Measurements from ENCODE around the gene AGPAT3. TPM values are rescaled to one million over a fixed set of nuclear protein-coding genes. Genes with fewer than 3 reads are reported as not detected.
"Not testable (repeated sequence)": the region's sequence is repeated elsewhere in the genome, so short reads cannot be mapped to it uniquely, and the experiment has no call there.

Gene AGPAT3
- 37.6 TPM for polyA plus RNA-seq (ENCODE audit: insufficient read length)

DNA sequence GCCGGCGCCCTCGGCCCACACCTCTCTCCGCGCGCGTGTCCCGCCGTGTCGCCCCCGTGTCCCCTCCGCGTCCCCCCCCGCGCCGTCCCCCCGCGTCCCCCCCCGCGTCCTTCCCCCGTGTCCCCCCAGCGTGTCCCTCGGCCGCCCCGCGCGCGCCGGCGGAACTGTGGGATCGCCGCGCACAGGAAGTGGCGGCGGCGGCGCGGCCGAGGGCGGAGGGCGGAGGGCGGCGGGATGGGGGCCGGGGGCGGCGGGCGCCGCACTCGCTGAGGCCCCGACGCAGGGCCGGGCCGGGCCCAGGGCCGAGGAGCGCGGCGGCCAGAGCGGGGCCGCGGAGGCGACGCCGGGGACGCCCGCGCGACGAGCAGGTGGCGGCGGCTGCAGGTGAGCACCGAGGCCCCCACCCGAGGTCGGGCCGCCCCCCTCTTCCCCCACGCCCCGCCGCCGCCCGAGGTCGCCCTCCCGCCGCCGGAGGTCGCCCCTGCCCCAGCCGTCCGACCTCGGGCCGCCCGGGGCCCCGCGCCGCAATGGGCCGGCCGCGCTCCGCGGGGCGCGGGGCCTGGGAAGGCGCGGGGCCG lies at the start of gene AGPAT3:
Gene AGPAT3 (plus strand): TSS at position 262 of the 578 bp plus-strand sequence. CDS start 94,459 bp downstream, outside the sequence.
- no peak for DNase-seq

- DNase-seq, result no peak
Measured at GRCh38 chr21:43815991-43816390, 49.0 kb upstream of the AGPAT3 start.

DNA sequence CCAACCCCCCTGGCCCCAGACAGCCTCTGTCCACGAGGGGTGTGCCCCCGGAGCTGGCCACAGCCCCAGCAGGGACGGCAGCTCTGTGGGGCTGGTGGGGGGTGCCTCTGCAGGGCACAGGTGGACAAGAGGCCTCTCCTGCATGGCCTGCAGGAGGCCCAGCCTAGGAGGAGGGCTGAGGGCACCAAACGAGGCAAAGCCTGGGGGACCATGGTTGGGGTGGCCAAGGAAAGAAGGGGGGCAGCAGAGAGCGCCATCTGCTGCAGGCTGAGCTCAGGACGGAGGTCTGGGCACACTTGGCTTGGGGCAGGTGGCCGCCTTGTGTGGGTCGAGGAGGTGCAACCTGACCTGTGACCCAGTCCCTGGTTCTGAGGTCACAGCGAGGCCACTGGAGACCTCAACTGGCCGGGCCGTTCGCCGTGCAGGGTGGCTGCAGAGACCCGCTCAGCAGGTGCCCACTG lies 48.4 kb upstream of the AGPAT3 start:
- DNase-seq, result no peak

DNA sequence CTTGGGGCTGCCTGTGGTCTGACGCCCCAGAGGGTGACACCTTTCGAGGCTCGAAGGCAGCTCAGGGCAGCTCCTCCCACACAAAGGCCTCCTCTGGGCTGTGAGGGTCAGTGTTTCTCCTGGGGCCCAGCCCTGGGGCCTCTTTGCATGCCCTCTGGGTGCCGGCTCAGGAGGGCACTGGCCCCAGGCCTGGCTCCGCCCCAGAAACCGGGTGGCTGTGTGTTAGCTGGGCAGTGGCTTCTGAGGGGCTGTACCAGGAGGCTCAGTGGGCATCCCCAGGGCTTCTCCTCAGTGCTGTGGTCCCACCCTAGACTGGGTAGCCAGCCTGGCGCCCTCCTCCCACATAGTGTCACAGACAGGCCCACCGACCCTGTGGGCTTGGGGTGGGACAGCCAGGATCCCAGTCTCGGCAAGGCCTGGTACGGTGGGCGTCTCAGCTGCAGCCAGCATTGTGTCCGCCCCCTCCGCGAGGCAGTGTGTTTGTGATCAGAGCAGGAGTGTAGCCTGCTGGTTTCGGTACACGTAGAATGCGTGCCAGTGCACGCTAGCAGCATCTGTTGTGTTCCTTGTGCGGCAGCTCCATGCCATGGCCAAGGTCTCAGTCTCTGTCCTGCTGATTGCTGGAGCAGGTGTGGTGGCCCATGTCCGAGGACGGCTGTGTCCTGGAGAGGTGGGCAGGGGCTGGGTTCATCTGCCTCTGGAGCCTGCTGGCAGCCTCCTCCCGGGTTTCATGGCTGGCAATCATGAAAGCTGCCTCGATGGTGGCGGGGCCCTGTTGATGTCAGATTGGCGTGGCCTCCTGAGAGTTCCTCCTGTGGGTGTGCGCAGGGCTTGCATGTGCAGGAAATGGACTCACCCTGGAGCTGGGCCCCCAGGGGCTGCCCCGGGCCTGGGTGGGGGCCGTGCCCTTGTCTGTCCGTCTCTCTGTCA lies 47.6 kb upstream of the AGPAT3 start:
- DNase-seq, result no peak

GRCh38 chr21:43818685-43819084 lies 46.3 kb upstream of the AGPAT3 start:
- DNase-seq, result no peak

- DNase-seq, result no peak
Measured at GRCh38 chr21:43819511-43820405, 45.3 kb upstream of the AGPAT3 start.

GRCh38 chr21:43820466-43820865 lies 44.6 kb upstream of the AGPAT3 start:
- no peak for DNase-seq

DNA sequence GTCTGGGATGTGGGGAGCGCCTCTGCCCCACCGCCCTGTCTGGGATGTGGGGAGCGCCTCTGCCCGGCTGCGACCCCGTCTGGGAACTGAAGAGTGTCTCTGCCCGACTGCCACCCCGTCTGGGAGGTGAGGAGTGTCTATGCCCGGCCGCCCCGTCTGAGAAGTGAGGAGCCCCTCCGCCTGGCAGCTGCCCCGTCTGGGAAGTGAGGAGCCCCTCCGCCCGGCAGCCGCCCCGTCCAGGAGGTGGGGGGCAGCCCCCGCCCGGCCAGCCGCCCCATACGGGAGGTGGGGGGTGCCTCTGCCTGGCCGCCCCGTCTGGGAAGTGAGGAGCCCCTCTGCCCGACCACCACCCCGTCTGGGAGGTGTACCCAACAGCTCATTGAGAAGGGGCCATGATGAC lies 42.9 kb upstream of the AGPAT3 start:
- not testable (repeated sequence) for DNase-seq

GRCh38 chr21:43822741-43823140 lies 42.3 kb upstream of the AGPAT3 start:
- DNase-seq, result not testable (repeated sequence)

DNA sequence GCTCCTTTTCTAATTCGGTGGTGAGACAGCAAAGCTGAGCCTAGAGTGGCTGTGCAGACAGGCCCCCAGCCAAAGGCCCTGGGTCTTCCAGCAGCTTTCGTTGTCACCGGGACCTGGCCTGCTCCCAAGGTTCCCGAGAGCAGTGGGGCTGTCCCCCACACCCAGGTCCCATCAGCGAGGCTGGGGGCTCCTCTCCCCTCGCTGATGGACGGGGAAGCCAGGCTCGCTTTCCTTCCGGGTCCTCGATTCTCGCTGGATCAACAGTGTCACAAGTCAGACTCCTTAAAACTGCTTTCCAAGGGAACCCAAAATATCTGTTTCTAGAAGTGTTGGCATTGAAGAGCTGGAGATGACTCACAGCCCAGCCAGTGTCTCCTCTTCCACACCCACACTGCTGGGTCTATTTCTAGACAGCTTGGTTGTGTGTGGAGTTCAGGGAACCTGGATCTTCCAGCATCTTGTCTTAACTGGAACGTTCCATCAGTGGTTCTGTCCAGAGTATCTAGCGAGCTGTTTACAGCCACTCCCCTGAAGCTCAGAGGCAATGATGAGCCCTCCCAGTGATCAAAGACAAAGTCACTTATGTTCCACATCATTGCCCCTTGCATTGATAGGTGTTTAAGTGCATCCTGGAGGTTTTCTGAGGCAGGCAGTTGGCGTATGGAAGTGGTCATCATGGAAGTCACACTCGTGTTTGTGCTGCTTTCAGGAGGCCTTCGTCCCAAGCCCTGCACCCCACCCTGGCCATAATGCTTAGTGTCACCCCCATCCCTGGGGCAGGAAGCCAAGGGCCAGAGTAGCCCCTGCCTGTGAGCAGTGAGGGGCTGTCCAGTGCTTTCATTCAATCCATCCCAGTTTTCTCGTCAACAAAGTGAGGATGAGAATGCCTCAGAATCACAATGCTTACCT lies 40.4 kb upstream of the AGPAT3 start:
- no peak for DNase-seq

DNA sequence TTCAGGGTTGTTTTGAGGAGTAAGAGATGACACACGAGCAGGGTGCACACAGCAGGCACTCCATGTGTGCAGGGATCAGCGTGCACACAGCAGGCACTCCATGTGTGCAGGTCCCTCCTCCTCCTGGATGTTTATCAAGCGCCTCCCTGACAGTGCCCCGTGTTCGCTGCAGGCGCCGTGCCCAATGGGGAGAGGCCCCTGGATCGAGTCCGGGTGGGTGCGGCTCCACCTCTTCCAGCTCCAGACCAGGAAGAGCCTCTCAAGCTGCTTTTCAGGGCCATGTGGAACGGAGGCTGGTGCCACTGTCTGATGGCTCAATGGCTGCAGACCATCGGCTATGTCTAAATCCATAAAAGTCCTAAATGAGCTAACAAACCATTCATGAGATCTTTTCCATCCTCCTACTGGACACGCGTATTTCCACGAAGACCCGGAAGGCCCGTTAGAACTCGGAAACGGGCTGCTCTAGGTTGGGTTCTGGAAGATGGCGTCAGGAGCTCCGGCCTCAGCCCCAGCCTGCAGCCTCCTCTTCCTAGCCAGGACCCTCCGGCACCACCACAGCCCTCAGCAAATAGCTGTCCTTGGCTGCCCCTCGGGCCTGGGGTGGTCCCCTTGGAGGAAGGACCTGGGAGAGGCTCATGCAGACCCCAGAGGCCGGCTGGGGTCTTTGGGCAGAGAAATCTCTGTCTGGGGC lies 39.6 kb upstream of the AGPAT3 start:
- no peak for DNase-seq

- no peak for DNase-seq
Measured at GRCh38 chr21:43825936-43826622, 38.9 kb upstream of the AGPAT3 start.

GRCh38 chr21:43826623-43826974 lies 38.4 kb upstream of the AGPAT3 start:
- no peak for DNase-seq

DNA sequence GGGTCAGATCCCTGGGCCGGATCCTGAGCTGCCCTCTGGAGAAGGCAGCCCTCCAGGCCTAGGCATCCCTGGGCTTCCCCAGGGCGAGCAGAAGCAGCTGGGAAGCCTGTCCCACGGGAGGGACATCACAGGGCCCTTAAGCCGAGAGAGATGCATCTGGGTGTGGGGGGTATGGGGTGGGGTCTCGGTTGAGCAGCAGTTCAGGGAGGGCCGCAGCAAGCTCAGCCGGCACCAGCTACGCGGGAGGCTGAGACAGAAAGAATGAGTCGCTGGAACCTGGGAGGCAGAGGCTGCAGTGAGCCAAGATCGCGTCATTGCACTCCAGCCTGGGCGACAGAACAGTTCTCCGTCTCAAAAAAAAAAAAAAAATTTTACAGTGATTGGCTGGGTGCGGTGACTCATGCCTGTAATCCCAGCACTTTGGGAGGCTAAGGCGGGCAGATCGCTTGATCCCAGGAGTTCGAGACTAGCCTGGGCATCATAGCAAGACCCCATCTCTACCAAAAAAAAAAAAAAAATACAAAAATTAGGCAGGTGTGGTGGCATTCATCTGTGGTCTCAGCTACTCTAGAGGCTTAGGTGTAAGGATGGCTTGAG lies 37.9 kb upstream of the AGPAT3 start:
- no peak for DNase-seq

DNA sequence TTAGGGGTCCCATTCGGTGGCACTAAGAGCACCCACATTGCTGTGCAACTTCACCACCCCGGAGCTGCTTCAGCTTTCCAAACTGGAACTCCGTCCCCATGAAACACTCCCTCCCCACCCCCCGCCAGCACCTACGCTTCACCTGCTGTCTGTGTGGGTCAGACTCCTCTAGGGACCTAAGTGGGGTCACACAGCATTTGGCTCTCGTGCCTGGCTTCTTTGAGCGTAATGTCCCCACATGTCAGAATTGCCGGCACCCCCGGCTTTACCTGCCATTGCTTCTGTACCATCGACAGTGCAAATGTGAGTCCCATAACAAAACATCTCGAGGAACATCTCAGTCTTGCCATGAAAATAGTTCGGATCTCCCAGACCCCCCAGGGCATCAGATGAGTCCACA lies 35.9 kb upstream of the AGPAT3 start:
- DNase-seq, result no peak

DNA sequence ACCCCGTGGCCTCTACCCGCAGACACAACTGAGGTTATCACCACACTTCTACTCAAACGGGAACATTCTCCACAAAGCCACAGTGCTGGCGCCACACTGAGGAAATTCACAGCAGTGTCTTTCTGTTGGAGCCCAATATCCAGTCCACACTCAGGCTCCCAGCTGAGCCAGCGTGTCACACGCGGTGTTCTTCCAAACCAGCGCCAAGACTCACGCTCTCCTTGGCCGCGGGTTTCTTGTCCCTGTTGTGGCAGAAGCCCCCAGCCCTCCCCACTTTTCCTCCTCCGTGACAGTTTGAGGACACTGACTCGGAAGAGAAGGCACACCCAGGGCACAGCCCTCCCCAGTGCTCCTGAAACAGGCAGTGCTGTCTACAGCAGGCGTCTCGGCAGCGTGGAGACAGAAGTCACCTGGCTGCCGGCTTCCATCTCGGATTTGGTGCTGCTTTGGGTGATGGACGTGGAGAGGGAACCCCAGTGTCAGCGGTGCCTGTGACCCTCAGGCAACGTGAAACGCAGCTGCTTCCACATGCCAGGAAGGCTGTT lies 35.4 kb upstream of the AGPAT3 start:
- no peak for DNase-seq

DNA sequence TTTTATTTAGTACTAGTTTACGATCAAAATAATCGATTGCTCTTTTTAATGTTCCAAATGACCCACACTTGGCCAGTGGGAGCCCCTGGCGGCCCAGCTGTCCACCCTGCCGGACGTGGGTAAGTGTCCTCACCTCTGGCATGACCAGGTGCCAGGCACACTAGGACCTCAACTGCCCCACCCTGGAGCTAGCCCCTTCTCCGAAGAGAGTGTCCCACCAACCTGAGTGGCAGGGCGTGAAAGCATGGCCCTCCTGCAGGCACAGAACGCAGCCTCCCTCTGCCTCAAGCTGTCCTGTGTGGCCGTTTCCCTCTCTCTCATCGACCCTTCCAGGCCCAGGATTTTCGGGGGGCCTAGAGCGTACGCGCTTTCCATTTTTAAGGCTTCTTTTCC lies 32.9 kb upstream of the AGPAT3 start:
- no peak for DNase-seq

GRCh38 chr21:43832648-43833047 lies 32.4 kb upstream of the AGPAT3 start:
- DNase-seq, result no peak

- DNase-seq, result no peak
Measured at GRCh38 chr21:43834146-43834905, 30.7 kb upstream of the AGPAT3 start.

Data from hindlimb muscle (tissue), 1 donor.